NCI-H1417 treated with DMSO at 0.1 percent for 48 hours (cell line): ENCODE measurements around the gene IDH2.
A peak's percentile ranks its signal among the peaks of the same experiment; 100 is the strongest.
"Not testable (repeated sequence)": the region's sequence is repeated elsewhere in the genome, so short reads cannot be mapped to it uniquely, and the experiment has no call there.

Experiments used
- DNase-seq: peaks from one replicate; lab custom pipeline; 2025; lab: John Stamatoyannopoulos, UW

IDH2 gene

GRCh38 chr15:90084876-90085423 lies 17.3 kb downstream of the IDH2 start:
- no peak for DNase-seq

- no peak for DNase-seq
Observed at GRCh38 chr15:90083954-90084607, 18.2 kb downstream of the IDH2 start.

- no peak for DNase-seq
Observed at GRCh38 chr15:90083419-90083818, 18.8 kb downstream of the IDH2 start.

GRCh38 chr15:90082140-90082715 lies 20.0 kb downstream of the IDH2 start:
- no peak for DNase-seq

DNA sequence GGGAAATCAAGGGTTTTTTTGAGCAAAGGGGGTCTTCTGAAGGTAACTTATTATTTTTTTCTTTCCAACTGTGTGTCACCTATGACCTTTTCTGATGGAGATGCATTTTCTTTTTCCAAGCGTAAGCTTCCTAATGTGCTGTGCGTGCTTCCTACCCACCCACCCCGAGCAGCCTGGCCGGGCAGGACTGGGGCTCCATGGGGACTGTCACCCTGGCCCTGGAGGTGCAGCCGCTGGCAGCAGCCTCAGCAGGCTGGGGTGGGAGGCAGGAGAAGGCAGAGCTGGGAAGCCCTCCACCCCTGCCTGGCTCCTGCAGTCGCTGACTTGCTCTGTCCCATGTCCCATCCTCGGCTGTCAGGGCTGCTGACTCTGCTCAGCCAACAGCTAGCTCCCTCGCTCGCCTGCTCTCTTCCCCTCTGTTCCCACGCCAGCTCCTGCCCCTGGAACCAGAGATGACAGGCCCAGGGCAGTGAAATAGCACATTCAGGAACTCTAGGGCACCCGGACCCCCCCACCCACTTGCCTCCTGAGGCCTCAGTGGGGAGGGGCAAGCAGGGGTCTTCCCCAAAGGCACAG lies 21.4 kb downstream of the IDH2 start:
- DNase-seq, result no peak

GRCh38 chr15:90080458-90080755 lies 21.9 kb downstream of the IDH2 start:
- DNase-seq, result no peak

GRCh38 chr15:90079619-90080457 lies 22.4 kb downstream of the IDH2 start:
- DNase-seq, result no peak

GRCh38 chr15:90078965-90079364 lies 23.3 kb downstream of the IDH2 start:
- DNase-seq, result no peak

DNA sequence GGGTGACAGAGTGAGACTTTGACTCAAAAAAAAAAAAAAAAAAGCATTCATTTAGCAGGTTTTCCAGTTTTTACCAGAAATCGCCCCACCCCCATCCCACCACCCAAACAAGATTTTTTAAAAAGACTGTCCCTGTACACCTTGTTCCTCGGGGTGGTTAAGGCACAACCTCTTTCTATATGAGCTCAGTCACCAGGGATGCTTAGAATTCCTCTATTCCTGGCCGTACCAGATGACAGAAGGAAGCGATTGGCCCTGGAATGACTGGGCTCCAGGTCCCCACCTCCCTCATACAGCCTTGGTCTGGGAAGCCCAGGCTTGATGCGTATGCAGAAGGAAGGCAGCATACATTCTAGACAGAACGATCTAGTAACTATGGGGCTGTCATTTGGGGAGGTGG lies 25.6 kb downstream of the IDH2 start:
- DNase-seq, result no peak

DNA sequence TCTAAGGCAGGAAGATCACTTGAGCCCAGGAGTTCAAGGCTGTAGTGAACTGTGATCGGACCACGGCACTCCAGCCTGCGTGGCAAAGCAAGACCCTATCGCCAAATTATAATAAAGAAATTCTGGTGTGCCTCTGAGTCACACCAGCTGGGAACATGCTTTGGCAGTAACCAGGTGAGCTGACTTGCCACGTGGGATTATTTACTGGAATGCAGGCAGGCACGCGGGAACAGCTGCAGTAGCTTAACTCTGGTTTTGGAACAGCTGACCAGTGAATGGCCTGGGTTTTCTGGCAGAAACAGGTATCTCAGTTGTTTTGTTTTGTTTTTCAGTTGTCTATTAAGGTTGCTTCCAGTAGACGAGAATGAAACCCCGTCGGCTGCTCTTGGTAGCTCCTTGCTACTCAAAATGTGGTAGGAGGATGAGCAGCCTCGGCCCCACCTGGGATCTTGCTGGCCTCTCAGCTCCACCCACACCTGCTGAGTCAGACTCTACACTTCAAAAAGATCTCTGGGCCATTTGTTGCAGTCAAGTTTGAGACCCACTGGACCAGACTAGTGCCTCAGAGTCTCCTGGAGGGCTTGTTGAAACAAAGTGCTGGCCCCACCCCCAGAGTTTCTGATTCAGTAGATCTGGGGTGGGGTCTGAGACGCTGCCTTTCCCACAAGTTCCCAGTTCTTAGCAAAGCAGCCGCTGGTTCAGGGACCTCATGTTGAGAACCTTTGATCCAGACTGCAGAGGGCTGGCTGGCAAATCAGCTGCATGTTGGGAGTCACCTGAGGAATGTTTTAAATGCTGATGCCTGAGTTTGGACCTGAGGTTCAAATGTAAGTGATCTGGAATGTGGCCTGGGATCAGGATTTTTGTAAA lies 26.6 kb downstream of the IDH2 start:
- no peak for DNase-seq

DNA sequence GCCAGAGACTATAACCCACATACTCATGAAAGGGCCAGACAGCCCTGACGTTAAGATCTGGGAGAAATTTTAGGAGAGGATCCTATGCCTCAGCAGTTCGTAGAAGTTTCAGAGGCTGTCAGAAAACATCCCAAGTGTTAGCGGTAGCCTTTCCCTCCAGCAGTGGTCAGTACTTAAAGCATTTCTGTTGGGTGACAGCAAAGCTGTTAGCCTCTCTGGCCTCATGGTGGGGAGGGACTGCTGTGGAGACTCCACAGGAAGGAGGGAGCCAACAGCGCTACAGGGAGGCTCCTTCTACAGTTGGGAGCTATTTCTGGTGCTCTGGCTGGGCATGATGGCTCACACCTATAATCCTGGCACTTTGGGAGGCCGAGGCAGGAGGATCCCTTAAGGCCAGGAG lies 27.4 kb downstream of the IDH2 start:
- DNase-seq, result no peak

DNA sequence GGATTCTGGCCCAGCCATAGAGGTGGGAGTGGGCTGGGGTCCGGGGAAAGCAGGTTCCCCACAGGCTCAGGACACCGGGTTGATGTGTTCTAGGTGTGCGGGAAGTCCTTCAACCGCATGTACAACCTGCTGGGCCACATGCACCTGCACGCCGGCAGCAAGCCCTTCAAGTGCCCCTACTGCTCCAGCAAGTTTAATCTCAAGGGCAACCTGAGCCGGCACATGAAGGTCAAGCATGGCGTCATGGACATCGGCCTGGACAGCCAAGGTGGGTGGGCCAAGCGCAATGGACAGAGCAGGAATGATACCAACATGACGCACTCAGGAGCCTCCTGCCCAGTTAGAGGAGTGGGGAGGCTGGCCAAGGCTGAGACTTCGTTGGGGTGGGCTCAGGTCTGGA lies 28.2 kb downstream of the IDH2 start:
- no peak for DNase-seq

DNA sequence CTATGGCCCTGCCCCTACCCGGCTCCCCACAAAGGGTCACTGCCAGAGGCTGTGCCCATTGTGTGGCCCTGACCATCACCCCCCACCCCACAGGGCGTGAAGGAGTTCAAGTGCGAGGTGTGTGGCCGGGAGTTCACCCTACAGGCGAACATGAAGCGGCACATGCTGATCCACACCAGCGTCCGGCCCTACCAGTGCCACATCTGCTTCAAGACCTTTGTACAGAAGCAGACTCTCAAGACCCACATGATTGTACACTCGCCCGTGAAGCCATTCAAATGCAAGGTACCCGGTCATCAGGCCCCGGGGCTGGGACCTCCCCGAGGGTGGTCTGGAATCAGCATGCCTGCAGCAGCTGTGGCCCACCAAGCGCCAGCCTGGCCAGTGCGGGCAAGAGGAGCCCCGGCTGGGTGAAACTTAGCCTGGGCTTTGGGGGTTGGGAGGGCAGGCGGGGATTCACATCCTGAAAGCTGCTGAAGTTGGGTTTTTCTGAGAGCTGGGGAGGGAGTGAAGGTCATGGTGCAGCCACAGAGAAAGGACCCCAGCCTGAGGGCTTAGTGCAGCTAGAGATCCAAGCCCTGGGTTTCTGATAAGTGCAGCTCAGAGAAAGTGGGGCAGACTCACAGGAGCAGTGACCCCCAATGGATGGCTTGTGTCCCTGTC lies 29.2 kb downstream of the IDH2 start:
- DNase-seq, result no peak

- DNase-seq, result peak; percentile 48
Observed at GRCh38 chr15:90071220-90071807, 31.0 kb downstream of the IDH2 start.

DNA sequence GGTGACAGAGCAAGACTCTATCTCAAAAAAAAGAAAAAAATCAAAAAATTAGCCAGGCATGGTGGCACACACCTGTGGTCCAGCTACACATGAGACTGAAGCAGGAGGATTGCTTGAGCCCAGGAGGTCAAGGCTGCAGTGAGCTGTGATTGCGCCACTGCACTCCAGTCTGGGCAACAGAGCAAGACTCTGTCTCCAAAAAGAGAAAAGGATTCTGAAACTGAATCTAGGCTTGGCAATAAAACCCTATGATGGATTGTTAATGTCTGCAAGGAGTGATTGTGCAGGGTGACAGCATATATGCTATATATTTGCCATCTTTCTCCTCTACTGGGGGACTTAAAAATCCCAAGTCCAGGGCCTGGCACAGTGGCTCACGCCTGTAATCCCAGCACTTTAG lies 31.6 kb downstream of the IDH2 start:
- not testable (repeated sequence) for DNase-seq

- DNase-seq, result no peak
Observed at GRCh38 chr15:90067953-90068606, 34.2 kb downstream of the IDH2 start.

DNA sequence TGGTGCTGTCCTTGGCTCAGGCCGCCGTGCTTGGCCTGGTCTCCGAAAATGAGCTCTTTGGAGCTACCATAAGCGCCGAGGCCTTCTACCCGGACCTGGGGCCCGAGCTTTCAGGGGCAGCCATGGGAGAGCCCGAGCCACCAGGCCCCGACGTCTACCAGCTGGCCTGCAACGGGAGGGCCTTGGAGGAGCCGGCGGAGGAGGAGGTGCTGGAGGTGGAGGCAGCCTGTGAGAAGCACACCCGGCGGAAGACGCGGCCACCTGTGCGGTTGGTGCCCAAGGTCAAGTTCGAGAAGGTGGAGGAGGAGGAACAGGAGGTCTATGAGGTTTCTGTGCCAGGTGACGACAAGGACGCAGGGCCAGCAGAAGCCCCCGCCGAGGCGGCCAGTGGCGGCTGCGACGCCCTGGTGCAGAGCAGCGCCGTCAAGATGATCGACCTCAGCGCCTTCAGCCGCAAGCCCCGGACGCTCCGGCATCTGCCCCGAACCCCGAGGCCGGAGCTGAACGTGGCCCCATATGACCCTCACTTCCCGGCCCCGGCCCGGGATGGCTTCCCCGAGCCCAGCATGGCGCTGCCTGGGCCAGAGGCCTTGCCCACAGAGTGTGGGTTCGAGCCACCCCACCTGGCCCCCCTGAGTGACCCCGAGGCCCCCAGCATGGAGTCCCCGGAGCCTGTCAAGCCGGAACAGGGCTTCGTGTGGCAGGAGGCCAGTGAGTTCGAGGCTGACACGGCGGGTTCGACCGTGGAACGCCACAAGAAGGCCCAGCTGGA lies 34.9 kb downstream of the IDH2 start:
- no peak for DNase-seq

DNA sequence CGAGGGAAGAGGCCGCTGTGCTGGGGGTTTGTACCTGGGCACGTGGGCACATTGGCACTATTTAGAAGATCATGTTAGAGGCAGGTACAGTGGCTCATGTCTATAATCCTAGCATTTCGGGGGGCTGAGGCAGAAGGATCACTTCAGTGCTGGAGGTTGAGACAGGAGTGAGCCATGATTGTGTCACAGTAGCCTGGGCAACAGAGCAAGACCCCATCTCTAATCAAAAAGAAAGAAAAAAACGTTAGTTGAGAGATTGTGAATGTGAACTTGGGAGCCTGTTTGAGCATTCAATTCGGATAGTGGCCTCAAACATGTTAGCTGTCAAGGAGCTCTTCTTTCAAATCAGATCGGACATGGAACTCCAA lies 36.6 kb downstream of the IDH2 start:
- no peak for DNase-seq

DNA sequence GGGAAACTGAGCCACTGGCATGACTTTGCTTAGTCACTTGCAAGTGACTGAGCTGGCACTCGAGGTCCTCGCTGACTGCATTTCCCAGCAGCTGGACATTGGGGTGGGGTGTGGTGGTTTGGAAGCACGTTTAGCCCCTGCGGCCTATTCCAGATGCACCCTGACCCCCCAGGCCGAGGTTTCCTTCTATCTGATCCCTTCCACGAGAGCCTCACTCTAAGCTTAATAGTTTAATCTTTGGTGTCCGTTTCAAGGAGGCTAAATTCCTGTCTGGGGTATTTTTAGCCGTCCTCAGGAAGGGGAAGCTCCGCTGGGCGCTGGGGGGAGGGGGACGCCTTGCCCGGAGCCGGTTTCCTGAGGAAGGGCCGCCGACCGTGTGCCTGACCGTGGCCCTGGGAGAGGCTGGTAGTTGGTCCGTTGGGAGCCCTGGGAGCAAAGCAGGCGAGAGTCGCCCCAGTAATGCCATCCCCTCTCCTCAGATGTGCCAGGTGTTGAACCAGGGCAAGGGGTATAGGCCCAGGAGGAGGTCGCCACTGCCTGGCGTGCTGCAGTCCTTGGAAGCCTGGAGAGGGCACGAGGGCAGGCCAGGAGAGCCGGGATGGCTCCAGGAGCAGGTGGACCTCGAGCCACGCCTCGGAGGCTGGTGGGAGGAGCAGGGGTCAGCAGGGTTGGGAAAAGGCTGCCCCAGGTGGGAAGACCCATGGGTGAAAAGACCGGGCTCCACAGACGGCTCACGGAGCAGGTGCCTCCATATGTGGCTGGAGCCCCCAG lies 37.2 kb downstream of the IDH2 start:
- DNase-seq, result no peak
